Fibroblast of lung (primary cell): Measurements from ENCODE around the gene MYH10.

Experiments
- CTCF ChIP-seq, 2 donors: IDR thresholded peaks in 1 of 2; conservative IDR thresholded peaks in 1 of 2; 1 replicate in 1 of 2; 2 replicates in 1 of 2; pipeline ENCODE4 v1.5.1; 2011 to 2012; ENCODE audit warnings: low read length in 2 of 2, control low read depth in 1 of 2, inconsistent platforms in 1 of 2, low read depth in 1 of 2, mild to moderate bottlenecking in 1 of 2
- EZH2 ChIP-seq: IDR thresholded peaks from 2 replicates; pipeline ENCODE4 v1.5.1; 2012; ENCODE audit warnings: low read length, control low read depth, mild to moderate bottlenecking; ENCODE audit errors: missing control alignments

- TF ChIP-seq CTCF (conservative IDR thresholded peaks at IDR 0.05 in 1 of 2, IDR thresholded peaks at IDR 0.05 in 1 of 2; ENCODE audit: low read depth in 1 of 2, low read length in 2 of 2) (no peak), EZH2 (no peak)
Measured at GRCh38 chr17:8644507-8644902, 14.0 kb upstream of the MYH10 start.
